ENCODE measurements around the gene PAM16. TPM values are rescaled to one million over a fixed set of nuclear protein-coding genes. Genes with fewer than 3 reads are reported as not detected.
A peak's percentile ranks its signal among the peaks of the same experiment; 100 is the strongest.

The PAM16 gene
- total RNA-seq, 3 donors from 2014 or later, result 31.9 to 35.8 (median 32.6) TPM

DNA sequence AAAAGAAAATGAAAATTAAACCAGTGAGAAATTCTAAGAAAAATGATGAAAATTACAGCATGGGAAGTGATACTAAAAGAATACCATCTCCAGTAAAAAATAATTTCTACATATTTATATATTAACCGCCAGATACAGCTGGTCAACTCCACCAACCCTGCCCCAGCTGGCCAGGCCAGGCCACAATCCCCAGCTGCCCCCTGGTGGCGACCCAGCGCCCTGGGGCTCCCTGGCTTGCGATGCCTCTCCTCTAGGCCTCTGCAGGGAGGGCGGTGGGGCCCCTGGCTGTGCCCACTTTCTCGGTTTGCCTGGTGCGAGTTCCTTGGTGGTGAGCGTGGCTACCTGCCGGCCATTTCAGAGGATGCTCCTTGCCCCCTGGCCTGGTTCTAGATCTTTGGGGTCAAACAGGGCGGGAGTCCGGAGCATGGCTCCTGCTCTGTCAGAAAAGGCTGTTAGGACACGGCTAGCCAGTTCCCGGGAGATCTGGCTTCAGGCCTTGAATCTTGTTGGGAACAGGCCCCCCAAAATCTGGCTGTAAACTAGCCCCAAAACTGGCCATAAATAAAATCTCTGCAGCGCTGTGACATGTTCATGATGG, 20.7 kb downstream of the PAM16 start:
- DNase-seq, result peak; percentile 78 to 89 (median 89)
- TF ChIP-seq, protein P1, sequence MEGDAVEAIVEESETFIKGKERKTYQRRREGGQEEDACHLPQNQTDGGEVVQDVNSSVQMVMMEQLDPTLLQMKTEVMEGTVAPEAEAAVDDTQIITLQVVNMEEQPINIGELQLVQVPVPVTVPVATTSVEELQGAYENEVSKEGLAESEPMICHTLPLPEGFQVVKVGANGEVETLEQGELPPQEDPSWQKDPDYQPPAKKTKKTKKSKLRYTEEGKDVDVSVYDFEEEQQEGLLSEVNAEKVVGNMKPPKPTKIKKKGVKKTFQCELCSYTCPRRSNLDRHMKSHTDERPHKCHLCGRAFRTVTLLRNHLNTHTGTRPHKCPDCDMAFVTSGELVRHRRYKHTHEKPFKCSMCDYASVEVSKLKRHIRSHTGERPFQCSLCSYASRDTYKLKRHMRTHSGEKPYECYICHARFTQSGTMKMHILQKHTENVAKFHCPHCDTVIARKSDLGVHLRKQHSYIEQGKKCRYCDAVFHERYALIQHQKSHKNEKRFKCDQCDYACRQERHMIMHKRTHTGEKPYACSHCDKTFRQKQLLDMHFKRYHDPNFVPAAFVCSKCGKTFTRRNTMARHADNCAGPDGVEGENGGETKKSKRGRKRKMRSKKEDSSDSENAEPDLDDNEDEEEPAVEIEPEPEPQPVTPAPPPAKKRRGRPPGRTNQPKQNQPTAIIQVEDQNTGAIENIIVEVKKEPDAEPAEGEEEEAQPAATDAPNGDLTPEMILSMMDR (IDR thresholded peaks at IDR 0.05), result peak; percentile 95
- Histone ChIP-seq H3K9me3 (no peaks in the 10 kb centered on the region), H3K4me3 (no peak overlapping the region), H3K36me3 (ENCODE audit: low read depth) (no peaks in the 10 kb centered on the region), H3K4me1 (ENCODE audit: low read depth) (peaks cover 11% of the 10 kb centered on the region)
- ATAC-seq, result peak; percentile 83
- intact Hi-C loops (cut with DNase I, micrococcal nuclease), result loop anchor here (5.0 to 10.0 kb wide), 2 partner anchors 43 to 46 kb away; no protein-coding TSS in a partner anchor

GRCh38 chr16:4328782-4329775, 22.0 kb downstream of the PAM16 start:
- Histone ChIP-seq H3K9me3 (no peaks in the 10 kb centered on the region), H3K36me3 (ENCODE audit: low read depth) (no peaks in the 10 kb centered on the region), H3K4me1 (ENCODE audit: low read depth) (peaks cover 11% of the 10 kb centered on the region), H3K4me3 (no peak overlapping the region)
- DNase-seq (no peak), ATAC-seq (no peak)
- intact Hi-C loops (cut with DNase I, micrococcal nuclease), result no loop called here
- TF ChIP-seq, protein P1 (IDR thresholded peaks at IDR 0.05), result no peak

GRCh38 chr16:4328046-4328781, 22.9 kb downstream of the PAM16 start:
- no peaks in the 10 kb centered on the region for H3K9me3 ChIP-seq
- H3K4me3 ChIP-seq, result no peak overlapping the region
- peak; percentile 77 for ATAC-seq
- intact Hi-C loops (cut with DNase I, micrococcal nuclease), result no loop called here
- H3K4me1 ChIP-seq (ENCODE audit: low read depth), result peaks cover 11% of the 10 kb centered on the region
- TF ChIP-seq, protein P1 (IDR thresholded peaks at IDR 0.05), result peak; percentile 41
- DNase-seq, result peak in 2 of 3 donors; percentile 71 to 77
- H3K36me3 ChIP-seq (ENCODE audit: low read depth), result no peaks in the 10 kb centered on the region

GRCh38 chr16:4327386-4328045, 23.6 kb downstream of the PAM16 start:
- H3K4me3 ChIP-seq, result no peak overlapping the region
- no peaks in the 10 kb centered on the region for H3K9me3 ChIP-seq
- ATAC-seq (no peak), DNase-seq (no peak)
- intact Hi-C loops (cut with DNase I, micrococcal nuclease), result no loop called here
- peaks cover 11% of the 10 kb centered on the region for H3K4me1 ChIP-seq (ENCODE audit: low read depth)
- TF ChIP-seq, protein P1 (IDR thresholded peaks at IDR 0.05), result no peak
- H3K36me3 ChIP-seq (ENCODE audit: low read depth), result no peaks in the 10 kb centered on the region

DNA sequence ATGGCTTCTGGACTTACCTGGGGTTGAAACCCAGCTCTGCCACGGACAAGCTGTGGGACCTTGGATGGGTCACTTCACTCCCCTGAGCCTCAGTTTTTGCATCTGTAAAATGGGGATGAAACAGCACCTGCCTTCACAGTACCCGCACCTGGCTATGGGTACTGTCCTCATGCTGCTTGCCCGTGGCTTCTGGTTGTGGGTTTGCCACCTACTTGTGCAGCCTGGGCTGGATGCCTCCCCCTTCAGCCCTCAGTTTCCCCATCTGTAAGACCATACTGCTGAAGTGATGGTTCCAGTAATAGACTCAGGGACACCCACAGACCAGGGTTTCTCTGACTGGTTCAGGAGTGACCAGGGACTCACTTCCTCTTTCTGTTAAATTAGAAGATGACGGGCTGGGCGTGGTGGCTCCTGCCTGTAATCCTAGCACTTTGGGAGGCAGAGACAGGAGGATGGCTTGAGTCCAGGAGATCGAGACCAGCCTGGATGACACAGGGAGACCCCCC, 25.8 kb downstream of the PAM16 start:
- no peaks in the 10 kb centered on the region for H3K36me3 ChIP-seq (ENCODE audit: low read depth)
- ATAC-seq (no peak), DNase-seq (no peak)
- intact Hi-C loops (cut with DNase I, micrococcal nuclease), result no loop called here
- H3K4me1 ChIP-seq (ENCODE audit: low read depth), result peaks cover 11% of the 10 kb centered on the region
- no peak overlapping the region for H3K4me3 ChIP-seq
- TF ChIP-seq, protein P1 (IDR thresholded peaks at IDR 0.05), result no peak
- no peaks in the 10 kb centered on the region for H3K9me3 ChIP-seq

Measured in mucosa of descending colon (tissue), 3 donors.